HG03175 (cell line): Measurements from ENCODE around the gene GRIP1.

Experiments
- ATAC-seq: cut with Tn5 transposase; IDR thresholded peaks from one replicate; pipeline ENCODE4 v1.9.1; 2021; ENCODE audit warnings: mild to moderate bottlenecking, moderate library complexity; ENCODE audit not compliant: unreplicated experiment

GRIP1 gene

GRCh38 chr12:66653796-66654195 is 25.1 kb downstream of the GRIP1 start:
- ATAC-seq: no peak

GRCh38 chr12:66648033-66648735 is 30.7 kb downstream of the GRIP1 start:
- ATAC-seq: no peak

- no peak for ATAC-seq
Measured at GRCh38 chr12:66647034-66647691, 31.7 kb downstream of the GRIP1 start.

GRCh38 chr12:66644151-66644550 is 34.7 kb downstream of the GRIP1 start:
- ATAC-seq: no peak

GRCh38 chr12:66640691-66641460 is 38.0 kb downstream of the GRIP1 start:
- no peak for ATAC-seq

GRCh38 chr12:66638666-66639065 is 40.2 kb downstream of the GRIP1 start:
- ATAC-seq: no peak

- ATAC-seq: no peak
Measured at GRCh38 chr12:66637699-66638301, 41.1 kb downstream of the GRIP1 start.

GRCh38 chr12:66636771-66637170 is 42.1 kb downstream of the GRIP1 start:
- no peak for ATAC-seq

GRCh38 chr12:66633676-66634075 is 45.2 kb downstream of the GRIP1 start:
- no peak for ATAC-seq

- no peak for ATAC-seq
Measured at GRCh38 chr12:66629138-66629870, 49.6 kb downstream of the GRIP1 start.

- no peak for ATAC-seq
Measured at GRCh38 chr12:66627988-66628317, 50.9 kb downstream of the GRIP1 start.

- ATAC-seq: no peak
Measured at GRCh38 chr12:66627270-66627987, 51.4 kb downstream of the GRIP1 start.

GRCh38 chr12:66624806-66625205 is 54.1 kb downstream of the GRIP1 start:
- peak; percentile 54 for ATAC-seq

- no peak for ATAC-seq
Measured at GRCh38 chr12:66623455-66623854, 55.4 kb downstream of the GRIP1 start.

- ATAC-seq: no peak
Measured at GRCh38 chr12:66620688-66621087, 58.2 kb downstream of the GRIP1 start.

- no peak for ATAC-seq
Measured at GRCh38 chr12:66620026-66620425, 58.9 kb downstream of the GRIP1 start.

- ATAC-seq: no peak
Measured at GRCh38 chr12:66617991-66618390, 60.9 kb downstream of the GRIP1 start.

- ATAC-seq: no peak
Measured at GRCh38 chr12:66612090-66612775, 66.6 kb downstream of the GRIP1 start.

GRCh38 chr12:66607147-66607546 is 71.7 kb downstream of the GRIP1 start:
- no peak for ATAC-seq

- no peak for ATAC-seq
Measured at GRCh38 chr12:66605293-66605692, 73.6 kb downstream of the GRIP1 start.
